ENCODE results near the gene MAP4K4. TPM values are rescaled to one million over a fixed set of nuclear protein-coding genes. Genes with fewer than 3 reads are reported as not detected.

Gene MAP4K4
- total and polyA plus RNA-seq, 2 of the 13 experiments (the other 11 are each of a cell fraction or from before 2014, with no cell fraction given): 105 to 264 TPM

DNA sequence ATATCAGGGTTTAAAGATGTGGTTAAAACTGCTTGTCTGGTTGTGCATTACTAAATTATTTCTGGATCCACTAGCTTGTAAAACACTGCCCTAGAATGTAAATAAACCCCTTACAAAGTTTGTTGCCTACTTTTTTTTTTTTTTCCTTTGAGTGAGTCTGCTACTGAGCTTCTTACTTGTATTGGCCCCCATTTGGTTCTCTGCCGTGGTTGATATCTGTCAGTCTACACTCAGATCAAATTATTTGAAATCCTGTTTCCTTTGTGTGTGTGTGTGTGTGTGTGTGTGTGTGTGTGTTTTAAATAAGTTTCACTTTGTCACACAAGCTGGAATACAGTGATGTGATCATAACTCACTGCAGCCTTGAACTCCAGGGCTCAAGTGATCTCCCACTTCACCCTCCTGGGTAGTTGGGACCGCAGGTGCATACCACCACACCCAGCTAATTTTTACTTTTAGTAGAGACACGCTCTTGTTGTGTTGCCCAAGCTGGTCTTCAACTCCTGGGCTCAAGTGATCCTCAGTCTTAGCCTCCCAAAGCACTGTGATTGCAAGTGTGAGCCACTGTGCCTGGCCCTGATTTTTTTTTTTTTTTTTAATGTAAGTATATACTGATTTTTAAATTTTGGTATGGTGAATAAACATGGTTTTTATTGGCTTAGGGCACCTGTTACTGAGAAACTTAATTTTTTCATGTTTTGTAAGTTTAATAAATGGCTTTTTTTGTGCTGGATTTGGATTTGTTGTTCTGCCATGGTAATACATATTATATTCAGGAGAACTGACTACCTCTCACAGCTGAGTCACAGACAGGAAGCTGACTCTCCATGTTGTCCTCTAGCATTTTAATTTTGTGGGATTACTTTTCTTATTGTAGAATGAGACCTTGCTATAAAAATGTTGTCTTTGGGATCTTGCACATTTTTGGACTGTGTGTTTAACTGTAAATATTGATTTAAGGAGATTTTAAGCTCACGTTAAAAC is 48.5 kb downstream of the MAP4K4 start (continued):
- TF ChIP-seq AHDC1 (CRISPR knock-in tag; IDR thresholded peaks at IDR 0.05; ENCODE audit: borderline replicate concordance): peak; percentile 39; the same call in 1 of the 2 replicates
- no peak for TF ChIP-seq ZNF382 (CRISPR knock-in tag; IDR thresholded peaks at IDR 0.05; ENCODE audit: borderline replicate concordance)
- TF ChIP-seq IKZF4 (CRISPR knock-in tag; IDR thresholded peaks at IDR 0.05; ENCODE audit: borderline replicate concordance, low read depth, not compliant biosample characterization): no peak
- TF ChIP-seq SALL1 (CRISPR knock-in tag; IDR thresholded peaks at IDR 0.05): peak; percentile 52
- TF ChIP-seq NONO (IDR thresholded peaks at IDR 0.05): no peak
- TF ChIP-seq NONO (CRISPR knock-in tag; conservative IDR thresholded peaks at IDR 0.05): 0 out of 2 replicates have a peak, but pooled peaks have one; percentile 39
- TF ChIP-seq, protein P1, sequence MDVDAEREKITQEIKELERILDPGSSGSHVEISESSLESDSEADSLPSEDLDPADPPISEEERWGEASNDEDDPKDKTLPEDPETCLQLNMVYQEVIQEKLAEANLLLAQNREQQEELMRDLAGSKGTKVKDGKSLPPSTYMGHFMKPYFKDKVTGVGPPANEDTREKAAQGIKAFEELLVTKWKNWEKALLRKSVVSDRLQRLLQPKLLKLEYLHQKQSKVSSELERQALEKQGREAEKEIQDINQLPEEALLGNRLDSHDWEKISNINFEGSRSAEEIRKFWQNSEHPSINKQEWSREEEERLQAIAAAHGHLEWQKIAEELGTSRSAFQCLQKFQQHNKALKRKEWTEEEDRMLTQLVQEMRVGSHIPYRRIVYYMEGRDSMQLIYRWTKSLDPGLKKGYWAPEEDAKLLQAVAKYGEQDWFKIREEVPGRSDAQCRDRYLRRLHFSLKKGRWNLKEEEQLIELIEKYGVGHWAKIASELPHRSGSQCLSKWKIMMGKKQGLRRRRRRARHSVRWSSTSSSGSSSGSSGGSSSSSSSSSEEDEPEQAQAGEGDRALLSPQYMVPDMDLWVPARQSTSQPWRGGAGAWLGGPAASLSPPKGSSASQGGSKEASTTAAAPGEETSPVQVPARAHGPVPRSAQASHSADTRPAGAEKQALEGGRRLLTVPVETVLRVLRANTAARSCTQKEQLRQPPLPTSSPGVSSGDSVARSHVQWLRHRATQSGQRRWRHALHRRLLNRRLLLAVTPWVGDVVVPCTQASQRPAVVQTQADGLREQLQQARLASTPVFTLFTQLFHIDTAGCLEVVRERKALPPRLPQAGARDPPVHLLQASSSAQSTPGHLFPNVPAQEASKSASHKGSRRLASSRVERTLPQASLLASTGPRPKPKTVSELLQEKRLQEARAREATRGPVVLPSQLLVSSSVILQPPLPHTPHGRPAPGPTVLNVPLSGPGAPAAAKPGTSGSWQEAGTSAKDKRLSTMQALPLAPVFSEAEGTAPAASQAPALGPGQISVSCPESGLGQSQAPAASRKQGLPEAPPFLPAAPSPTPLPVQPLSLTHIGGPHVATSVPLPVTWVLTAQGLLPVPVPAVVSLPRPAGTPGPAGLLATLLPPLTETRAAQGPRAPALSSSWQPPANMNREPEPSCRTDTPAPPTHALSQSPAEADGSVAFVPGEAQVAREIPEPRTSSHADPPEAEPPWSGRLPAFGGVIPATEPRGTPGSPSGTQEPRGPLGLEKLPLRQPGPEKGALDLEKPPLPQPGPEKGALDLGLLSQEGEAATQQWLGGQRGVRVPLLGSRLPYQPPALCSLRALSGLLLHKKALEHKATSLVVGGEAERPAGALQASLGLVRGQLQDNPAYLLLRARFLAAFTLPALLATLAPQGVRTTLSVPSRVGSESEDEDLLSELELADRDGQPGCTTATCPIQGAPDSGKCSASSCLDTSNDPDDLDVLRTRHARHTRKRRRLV (CRISPR knock-in tag; IDR thresholded peaks at IDR 0.05): no peak
- peak; percentile 23; the same call in 1 of the 2 replicates for TF ChIP-seq FOXA3 (CRISPR knock-in tag; IDR thresholded peaks at IDR 0.05)
- TF ChIP-seq FOXM1 (CRISPR knock-in tag; IDR thresholded peaks at IDR 0.05): no peak
- TF ChIP-seq, protein P2, sequence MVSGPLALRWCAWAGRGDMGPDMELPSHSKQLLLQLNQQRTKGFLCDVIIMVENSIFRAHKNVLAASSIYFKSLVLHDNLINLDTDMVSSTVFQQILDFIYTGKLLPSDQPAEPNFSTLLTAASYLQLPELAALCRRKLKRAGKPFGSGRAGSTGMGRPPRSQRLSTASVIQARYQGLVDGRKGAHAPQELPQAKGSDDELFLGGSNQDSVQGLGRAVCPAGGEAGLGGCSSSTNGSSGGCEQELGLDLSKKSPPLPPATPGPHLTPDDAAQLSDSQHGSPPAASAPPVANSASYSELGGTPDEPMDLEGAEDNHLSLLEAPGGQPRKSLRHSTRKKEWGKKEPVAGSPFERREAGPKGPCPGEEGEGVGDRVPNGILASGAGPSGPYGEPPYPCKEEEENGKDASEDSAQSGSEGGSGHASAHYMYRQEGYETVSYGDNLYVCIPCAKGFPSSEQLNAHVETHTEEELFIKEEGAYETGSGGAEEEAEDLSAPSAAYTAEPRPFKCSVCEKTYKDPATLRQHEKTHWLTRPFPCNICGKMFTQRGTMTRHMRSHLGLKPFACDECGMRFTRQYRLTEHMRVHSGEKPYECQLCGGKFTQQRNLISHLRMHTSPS (CRISPR knock-in tag; IDR thresholded peaks at IDR 0.05; ENCODE audit: low read depth): no peak
- TF ChIP-seq TEAD3 (CRISPR knock-in tag; optimal IDR thresholded peaks at IDR 0.05; ENCODE audit: borderline replicate concordance): peak; percentile 29
- TF ChIP-seq ZNF362 (CRISPR knock-in tag; IDR thresholded peaks at IDR 0.05; ENCODE audit: borderline replicate concordance): peak; percentile 48; the same call in 1 of the 2 replicates
- TF ChIP-seq SAP130 (CRISPR knock-in tag; IDR thresholded peaks at IDR 0.05; ENCODE audit: low read depth): 0 out of 2 replicates have a peak, but pooled peaks have one; percentile 3
- no peak for TF ChIP-seq BRD4 (CRISPR knock-in tag; IDR thresholded peaks at IDR 0.05)
